GM04504 (cell line): Measurements from ENCODE around the gene XK.
"Not testable (repeated sequence)": the region's sequence is repeated elsewhere in the genome, so short reads cannot be mapped to it uniquely, and the experiment has no call there.

Source experiments
- DNase-seq: peaks from one replicate; pipeline ENCODE4 v3.0.0-alpha.2; 2012; ENCODE audit warnings: low read depth

The XK gene

GRCh38 chrX:37685381-37686359 is at the start of gene XK:
TSS of gene XK (plus strand) at chrX:37685791. CDS start at chrX:37685962, 171 bp downstream.
- no peak for DNase-seq

GRCh38 chrX:37638047-37638446 is 47.5 kb upstream of the XK start:
- DNase-seq = no peak

GRCh38 chrX:37640142-37640541 is 45.4 kb upstream of the XK start:
- no peak for DNase-seq

- DNase-seq = no peak
Observed at GRCh38 chrX:37641859-37642258, 43.7 kb upstream of the XK start.

DNA sequence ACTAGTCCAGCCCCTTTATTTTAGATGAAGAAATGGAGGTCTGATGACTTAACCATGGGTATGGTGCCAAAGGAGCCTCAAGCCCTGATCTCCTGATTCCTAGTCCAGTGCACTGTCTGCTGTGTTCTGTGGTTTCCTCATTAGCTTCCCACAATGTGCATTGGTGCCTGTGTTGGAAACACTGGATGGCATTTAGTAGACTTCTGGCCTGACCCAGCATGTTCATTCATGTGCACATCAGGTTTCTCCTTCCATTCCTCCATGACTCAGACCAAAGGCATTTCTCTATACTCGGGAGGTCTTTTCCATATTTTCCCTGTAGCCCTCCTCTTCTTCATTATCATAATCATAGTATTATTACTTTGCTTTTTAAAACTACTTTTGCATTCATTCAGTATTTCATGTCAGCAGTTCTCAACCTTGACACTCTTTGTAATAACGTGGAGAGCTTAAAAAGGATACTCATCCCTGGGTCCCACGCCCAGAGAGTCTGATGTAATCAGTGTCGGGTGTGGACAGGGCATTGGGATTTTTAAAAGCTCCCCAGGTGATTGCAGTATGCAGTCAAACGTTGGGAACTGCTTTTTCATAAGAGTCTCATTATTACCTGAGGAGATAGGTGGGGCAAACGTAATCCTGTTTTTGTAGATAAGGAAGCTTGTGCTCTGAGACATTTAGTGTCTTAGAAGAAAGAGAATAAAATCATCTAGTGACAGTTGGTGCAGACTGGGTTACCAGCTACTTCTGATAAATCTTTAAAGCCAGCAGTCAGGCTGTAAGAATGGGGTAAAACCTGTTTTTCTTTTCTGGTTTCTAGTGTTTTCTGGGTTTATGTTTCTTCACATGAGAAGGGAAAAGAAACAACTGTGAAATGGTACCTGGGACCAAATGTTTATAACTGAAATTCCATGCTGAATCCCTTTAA is 40.9 kb upstream of the XK start:
- no peak for DNase-seq

GRCh38 chrX:37646254-37646653 is 39.3 kb upstream of the XK start:
- no peak for DNase-seq

DNA sequence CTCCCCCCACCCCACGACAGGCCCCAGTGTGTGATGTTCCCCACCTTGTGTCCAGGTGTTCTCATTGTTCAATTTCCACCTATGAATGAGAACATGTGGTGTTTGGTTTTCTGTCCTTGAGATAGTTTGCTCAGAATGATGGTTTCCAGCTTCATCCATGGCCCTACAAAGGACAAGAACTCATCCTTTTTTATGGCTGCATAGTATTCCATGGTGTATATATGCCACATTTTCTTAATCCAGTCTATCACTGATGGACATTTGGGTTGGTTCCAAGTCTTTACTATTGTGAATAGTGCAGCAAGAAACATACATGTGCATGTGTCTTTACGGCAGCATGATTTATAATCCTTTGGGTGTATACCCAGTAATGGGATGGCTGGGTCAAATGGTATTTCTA is 34.7 kb upstream of the XK start:
- DNase-seq = not testable (repeated sequence)

DNA sequence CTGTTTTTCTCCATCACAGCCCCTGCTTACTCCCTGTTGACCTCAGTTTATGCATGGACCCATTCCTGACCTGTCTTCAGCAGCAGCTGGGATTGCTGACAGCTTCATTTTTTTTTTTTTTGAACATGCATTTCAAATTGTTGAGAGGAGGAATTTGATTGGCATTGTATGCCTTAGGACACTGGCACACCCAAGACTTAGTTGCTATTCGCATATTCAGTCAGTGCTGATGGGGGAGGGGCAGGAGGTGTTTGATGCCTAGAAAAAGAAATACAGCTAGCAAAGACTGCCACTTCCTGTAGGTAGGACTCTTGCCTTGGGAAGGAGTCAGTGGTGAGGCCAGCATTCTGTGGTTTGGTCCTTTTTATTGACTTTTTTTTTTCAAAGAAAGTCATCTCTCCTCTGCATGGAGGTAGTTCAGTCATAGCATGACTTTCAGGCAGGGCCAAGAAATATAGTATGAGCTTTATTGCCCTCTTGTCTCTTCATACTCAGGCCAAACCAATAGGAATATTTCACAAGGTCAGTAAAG is 33.6 kb upstream of the XK start:
- DNase-seq = no peak

GRCh38 chrX:37652589-37653231 is 32.9 kb upstream of the XK start:
- no peak for DNase-seq

DNA sequence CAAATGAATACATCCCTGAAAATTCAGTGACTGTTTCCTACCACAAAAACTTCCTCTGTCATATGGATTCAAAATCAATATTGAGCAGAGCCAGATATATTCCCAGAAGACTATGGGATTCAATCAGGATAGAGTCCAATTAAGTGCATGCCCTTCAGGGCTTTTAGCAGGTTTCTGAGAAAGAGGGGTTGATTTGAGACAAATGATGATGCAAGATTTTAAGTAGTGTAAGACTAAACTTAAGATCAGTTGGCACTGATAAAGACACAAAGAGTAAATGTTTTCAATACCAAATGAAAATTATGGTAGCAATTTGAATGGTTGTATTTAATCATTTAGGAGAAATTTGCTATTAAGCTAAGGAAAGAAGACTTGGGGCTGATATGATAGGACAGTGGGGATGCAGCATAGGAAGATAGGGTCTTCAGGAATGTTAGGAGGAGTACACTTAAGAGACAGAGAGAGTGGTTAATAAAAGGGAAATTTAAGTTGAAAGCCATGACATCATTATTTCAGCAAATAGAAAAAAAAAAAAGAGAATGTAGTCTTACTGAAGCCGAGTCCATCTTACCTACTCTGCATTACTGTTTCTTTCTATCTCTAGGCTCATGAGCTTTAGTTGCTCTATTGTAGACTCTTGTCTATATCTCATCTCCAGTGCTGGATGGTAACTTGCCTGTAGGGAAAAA is 32.0 kb upstream of the XK start:
- DNase-seq = no peak

DNA sequence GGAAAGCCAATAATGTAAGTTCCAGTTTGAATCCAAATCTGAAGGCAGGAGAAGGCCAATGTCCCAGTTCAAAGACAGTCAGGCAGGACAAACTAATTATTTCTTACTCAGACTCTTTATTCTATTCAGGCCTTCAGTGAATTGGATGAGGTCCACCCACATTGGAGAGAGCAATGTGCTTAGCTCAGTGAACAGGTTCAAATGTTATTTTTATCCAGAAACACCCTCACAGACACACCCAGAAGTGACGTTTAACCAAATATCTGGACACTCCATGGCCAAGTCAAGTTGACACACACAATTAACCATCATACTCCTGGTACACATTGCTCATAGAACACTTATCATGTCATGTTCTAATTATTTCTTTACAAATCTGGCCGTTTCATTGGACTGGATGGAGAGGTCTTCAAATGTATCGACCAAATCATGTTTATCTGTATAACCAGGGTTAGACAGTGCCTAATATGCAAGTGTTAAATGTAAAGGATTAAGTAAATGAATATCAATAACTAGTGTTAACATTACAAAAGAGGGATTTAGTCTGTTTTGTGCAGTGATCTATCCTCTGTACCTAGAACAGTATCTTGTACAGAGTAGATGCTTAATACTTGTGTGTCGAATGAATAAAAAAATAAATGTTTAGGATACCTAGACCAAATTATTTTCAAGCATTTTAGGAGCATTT is 27.1 kb upstream of the XK start:
- no peak for DNase-seq

DNA sequence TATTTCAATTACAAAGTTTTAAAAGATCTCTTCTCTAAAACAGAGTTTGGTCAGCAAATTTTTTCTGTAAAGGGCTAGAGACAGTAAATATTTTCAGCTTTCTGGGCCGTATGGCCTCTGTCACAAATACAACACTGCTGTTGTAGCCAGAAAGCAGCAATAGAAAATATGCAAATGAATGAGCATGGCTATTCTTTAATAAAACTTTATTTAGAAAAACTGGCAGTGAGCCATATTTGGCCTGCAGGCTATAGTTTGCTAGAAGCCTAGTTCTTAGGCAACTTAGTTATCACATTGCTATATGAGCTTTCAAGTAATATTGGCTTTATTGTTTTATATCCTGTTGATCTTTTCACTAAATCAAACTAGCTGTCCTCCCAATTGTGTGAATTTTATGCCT is 26.5 kb upstream of the XK start:
- no peak for DNase-seq

- DNase-seq = no peak
Observed at GRCh38 chrX:37662181-37662580, 23.4 kb upstream of the XK start.

GRCh38 chrX:37666516-37666915 is 19.1 kb upstream of the XK start:
- no peak for DNase-seq

GRCh38 chrX:37667141-37667540 is 18.4 kb upstream of the XK start:
- DNase-seq = no peak

- no peak for DNase-seq
Observed at GRCh38 chrX:37672563-37672962, 13.0 kb upstream of the XK start.

DNA sequence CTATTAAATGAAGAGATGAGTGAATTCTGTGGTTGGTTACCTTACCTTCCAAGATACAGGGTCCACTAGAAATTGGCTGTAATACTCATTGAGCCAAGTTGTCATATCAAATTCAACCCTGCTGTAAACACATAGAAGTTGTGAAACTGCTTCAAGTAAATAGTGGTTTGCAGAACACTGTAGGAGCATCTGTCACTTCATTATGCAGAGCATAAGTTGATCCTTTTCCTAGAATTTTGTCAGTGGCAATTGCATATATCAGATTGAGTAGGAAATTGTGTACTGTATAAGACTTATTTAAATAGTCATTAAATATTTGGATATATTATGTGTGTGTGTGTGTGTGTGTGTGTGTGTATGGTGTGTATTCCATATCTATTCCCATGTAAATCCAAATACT is 8.8 kb upstream of the XK start:
- DNase-seq = no peak

GRCh38 chrX:37677243-37677642 is 8.3 kb upstream of the XK start:
- DNase-seq = no peak

GRCh38 chrX:37677765-37678164 is 7.8 kb upstream of the XK start:
- DNase-seq = no peak

- DNase-seq = no peak
Observed at GRCh38 chrX:37678574-37678973, 7.0 kb upstream of the XK start.

DNA sequence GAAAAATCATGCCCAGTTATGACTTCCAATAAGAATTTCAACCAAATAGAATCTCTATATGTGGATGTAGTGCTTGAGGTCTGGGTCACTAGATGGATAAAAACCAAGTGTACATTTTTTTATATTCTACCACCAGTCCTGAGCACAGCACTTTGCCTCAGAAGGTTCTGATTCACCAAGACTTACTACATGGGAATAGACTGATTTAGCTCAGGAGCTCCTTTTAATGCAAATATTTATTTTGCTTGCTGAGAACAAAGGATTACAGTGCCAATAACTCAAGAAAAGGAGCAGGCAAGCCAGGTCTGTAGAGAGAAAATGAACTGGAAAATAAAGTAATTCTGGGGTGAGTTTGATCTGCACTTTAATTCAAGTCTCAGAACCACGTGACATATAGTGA is 6.4 kb upstream of the XK start:
- DNase-seq = no peak
